Measurements from ENCODE around the gene PSMD1.
A peak's percentile ranks its signal among the peaks of the same experiment; 100 is the strongest.
"Not testable (repeated sequence)": the region's sequence is repeated elsewhere in the genome, so short reads cannot be mapped to it uniquely, and the experiment has no call there.

Gene PSMD1

DNA sequence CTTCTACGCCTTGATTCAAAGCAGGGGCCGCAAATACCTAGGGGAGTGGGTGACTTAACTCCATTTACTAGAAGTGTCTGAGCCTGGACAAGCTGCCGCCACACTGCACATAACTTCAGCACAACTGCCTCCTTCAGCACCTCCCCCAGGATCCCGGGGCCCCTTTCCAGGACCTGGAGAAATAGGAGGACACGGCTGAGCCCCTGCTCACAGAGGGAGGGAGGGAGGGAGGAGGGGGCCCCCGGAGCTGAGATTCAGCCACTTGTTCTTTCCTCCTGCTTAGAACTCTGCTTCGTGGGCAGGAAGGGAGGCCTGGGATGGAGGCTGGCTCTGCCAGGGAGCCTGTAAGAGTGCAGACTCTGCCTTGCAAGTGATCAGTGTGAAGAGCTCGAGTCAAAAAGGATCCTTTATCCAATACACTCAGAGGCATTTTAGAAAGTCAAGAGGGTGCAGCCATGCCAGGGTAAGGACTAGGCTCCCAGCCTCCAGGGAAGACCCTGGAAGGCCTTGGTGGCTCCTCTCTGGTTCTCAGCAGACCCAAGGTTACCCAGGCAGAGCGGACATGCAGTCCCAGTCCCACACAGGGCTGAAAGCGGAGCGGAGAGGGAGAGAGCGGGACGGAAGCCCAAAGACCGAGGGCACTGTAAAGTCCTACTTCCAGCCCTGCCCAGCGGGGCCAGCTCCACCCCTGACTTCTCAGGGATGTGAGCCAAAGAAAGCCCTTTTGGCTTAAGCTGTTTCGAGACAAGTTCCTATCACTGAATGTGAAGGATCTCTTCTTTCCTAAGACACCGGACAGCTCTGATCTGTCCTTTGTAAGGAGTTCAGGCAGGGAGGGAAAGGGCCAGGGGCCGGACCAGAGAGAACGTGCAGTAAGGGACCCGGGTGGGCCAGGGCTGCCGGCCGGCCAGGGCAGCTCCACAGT, 133.2 kb downstream of the PSMD1 start:
- H3K27ac ChIP-seq (ENCODE audit: low read depth, low read length): peak overlapping the region; percentile 68
- no peaks in the 10 kb centered on the region for H3K36me3 ChIP-seq (ENCODE audit: control insufficient read depth in 1 of 2, insufficient read depth in 2 of 2, low read length in 2 of 2)
- H3K27me3 ChIP-seq (ENCODE audit: control insufficient read depth in 1 of 2, insufficient read depth in 2 of 2, low read length in 2 of 2): no peaks in the 10 kb centered on the region
- H3K4me3 ChIP-seq (ENCODE audit: low read depth in 1 of 2, low read length in 2 of 2): peak overlapping the region; percentile 48 to 54
- peaks cover 8 to 12% of the 10 kb centered on the region in 2 donors for H3K4me1 ChIP-seq (ENCODE audit: control insufficient read depth in 1 of 2, insufficient read depth in 2 of 2, low read length in 2 of 2)
- no peaks in the 10 kb centered on the region for H3K9me3 ChIP-seq (ENCODE audit: control insufficient read depth in 1 of 2, low read length in 2 of 2)
- no peak overlapping the region for H3K9ac ChIP-seq (ENCODE audit: low read depth in 1 of 2, low read length in 2 of 2)

DNA sequence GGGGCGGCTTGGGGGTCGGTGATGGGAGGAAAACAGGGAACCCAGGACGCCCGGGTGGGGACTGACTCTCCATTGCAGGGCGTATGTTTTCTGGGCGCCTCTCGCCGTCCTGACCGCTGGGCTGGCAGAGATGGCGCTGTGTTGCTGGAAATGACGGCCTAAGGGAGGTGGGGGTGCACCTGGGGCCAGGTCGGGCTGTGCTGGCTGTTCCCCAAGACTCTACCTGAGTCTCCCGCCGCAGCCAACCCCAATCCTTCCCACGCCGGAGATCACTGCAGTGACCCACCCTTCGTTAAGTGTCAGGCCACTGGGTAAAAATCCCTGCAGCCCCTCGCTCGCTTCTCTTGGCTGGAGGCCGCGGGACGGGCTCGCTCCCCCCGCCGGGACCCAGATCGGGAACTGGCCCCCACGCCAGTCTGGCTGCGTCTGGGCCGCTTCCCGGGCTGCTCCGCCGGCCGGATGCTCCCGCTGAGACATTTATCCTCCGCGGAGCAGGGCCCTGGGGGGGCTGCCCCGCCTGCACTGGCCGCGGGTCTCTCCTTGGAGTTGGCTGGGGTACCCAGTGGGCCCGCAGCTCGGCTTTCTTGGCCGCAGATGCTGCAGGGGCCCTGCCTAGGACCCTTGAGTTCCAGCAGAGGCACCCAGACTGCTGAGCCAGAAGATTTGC, 134.0 kb downstream of the PSMD1 start:
- Histone ChIP-seq H3K4me1 (ENCODE audit: control insufficient read depth in 1 of 2, insufficient read depth in 2 of 2, low read length in 2 of 2) (peaks cover 8 to 12% of the 10 kb centered on the region in 2 donors), H3K4me3 (ENCODE audit: low read depth in 1 of 2, low read length in 2 of 2) (peak overlapping the region; percentile 48 to 54), H3K27ac (ENCODE audit: low read depth, low read length) (peak overlapping the region; percentile 68)

DNA sequence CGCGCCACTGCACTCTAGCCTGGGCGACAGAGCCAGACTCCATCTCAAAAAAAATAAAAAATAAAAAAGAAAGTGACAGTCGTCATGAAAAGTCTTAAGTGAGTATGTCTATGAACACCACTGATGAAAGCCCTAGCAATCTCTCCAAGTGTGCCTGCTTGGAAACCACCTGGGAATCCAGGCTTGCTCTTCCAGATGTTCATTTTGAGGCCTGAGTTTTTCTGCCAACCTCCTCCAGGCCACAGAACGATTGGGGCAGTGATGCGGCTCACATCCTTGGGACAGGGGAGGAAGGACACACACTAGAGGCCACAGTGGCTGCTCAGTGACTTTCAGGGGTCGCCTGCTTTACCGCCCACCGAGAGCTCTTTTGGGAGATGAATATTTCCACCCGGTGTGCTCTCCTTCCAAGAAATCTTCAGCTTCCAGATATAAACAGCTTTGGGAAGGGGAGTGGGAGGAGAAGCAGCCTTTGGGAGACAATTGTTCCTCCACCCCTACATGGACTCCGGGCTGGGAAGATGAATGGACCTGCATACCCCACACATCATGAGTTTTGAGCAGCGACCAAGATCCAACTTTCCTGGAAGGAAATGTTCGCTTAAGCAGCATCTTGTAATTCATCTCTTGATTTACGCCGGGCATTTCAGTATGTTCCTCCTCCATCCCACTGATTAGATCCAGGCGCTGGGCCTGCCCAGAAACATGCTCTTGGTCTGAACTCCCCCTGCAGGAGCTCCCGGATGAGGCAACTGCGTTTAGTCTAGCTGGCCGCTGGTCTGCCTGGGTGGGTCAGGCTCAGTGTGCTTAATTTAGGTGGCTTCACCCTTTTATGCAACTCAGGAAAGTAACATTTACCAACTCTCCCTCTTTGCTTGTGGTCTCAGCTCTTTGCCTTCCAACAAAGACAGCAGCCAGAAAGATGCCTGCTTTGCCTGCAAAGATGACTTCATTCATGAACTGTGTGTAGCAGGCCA, 135.5 kb downstream of the PSMD1 start:
- Histone ChIP-seq H3K9me3 (ENCODE audit: control insufficient read depth in 1 of 2, low read length in 2 of 2) (no peaks in the 10 kb centered on the region), H3K4me1 (ENCODE audit: control insufficient read depth in 1 of 2, insufficient read depth in 2 of 2, low read length in 2 of 2) (peaks cover 8 to 11% of the 10 kb centered on the region in 2 donors), H3K27me3 (ENCODE audit: control insufficient read depth in 1 of 2, insufficient read depth in 2 of 2, low read length in 2 of 2) (no peaks in the 10 kb centered on the region), H3K4me3 (ENCODE audit: low read depth in 1 of 2, low read length in 2 of 2) (no peak overlapping the region), H3K9ac (ENCODE audit: low read depth in 1 of 2, low read length in 2 of 2) (no peak overlapping the region), H3K36me3 (ENCODE audit: control insufficient read depth in 1 of 2, insufficient read depth in 2 of 2, low read length in 2 of 2) (no peaks in the 10 kb centered on the region), H3K27ac (ENCODE audit: low read depth, low read length) (no peak overlapping the region)

More for the DNA sequence above, 134.0 kb downstream of the PSMD1 start:
- H3K36me3 ChIP-seq (ENCODE audit: control insufficient read depth in 1 of 2, insufficient read depth in 2 of 2, low read length in 2 of 2): no peaks in the 10 kb centered on the region
- H3K9me3 ChIP-seq (ENCODE audit: control insufficient read depth in 1 of 2, low read length in 2 of 2): no peaks in the 10 kb centered on the region
- no peaks in the 10 kb centered on the region for H3K27me3 ChIP-seq (ENCODE audit: control insufficient read depth in 1 of 2, insufficient read depth in 2 of 2, low read length in 2 of 2)
- H3K9ac ChIP-seq (ENCODE audit: low read depth in 1 of 2, low read length in 2 of 2): peak overlapping the region in 1 of 2 donors; percentile 12

DNA sequence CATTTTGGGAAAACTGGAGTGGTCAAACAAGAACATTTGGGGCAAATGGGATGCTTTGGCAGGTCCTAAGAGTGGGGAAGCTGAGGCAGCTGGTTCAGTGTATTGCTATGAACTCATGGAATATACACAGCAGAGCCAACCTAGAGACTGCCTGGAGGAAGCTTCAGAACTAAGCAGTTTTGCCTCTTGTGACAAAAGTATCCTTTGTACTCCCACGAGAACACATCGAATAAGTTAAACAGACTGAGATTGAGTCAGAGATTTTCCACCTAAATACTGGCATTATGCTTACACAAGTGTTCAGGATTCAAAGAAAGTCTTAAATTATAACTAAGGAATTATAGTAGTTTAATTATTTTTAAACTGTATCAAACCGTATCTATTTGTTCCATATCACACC, 136.5 kb downstream of the PSMD1 start:
- Histone ChIP-seq H3K4me1 (ENCODE audit: control insufficient read depth in 1 of 2, insufficient read depth in 2 of 2, low read length in 2 of 2) (peaks cover 8 to 11% of the 10 kb centered on the region in 2 donors), H3K4me3 (ENCODE audit: low read depth in 1 of 2, low read length in 2 of 2) (no peak overlapping the region), H3K27ac (ENCODE audit: low read depth, low read length) (no peak overlapping the region), H3K9ac (ENCODE audit: low read depth in 1 of 2, low read length in 2 of 2) (no peak overlapping the region), H3K9me3 (ENCODE audit: control insufficient read depth in 1 of 2, low read length in 2 of 2) (no peaks in the 10 kb centered on the region), H3K27me3 (ENCODE audit: control insufficient read depth in 1 of 2, insufficient read depth in 2 of 2, low read length in 2 of 2) (no peaks in the 10 kb centered on the region), H3K36me3 (ENCODE audit: control insufficient read depth in 1 of 2, insufficient read depth in 2 of 2, low read length in 2 of 2) (no peaks in the 10 kb centered on the region)

DNA sequence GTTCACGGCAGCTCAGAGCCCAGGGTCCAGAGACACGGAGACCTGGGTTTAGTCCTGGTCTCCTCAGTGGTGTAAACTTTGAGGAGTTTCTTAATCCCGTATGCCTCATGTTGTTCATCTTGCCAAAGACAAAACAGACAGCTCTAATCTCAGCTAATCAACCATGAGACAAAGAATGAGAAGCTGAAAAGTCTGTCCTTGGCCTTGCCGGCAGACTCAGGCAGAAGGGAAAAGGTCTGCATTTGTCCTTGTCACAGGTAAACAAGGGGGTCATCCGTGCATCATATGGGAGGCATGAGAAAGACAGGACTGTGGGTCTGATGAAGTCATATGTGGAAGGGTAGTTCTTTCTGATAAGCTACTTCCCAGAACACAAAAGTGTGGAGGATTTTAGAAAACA, 139.9 kb downstream of the PSMD1 start:
- H3K4me3 ChIP-seq (ENCODE audit: low read depth in 1 of 2, low read length in 2 of 2): no peak overlapping the region
- H3K9me3 ChIP-seq (ENCODE audit: control insufficient read depth in 1 of 2, low read length in 2 of 2): no peaks in the 10 kb centered on the region
- no peak overlapping the region for H3K27ac ChIP-seq (ENCODE audit: low read depth, low read length)
- H3K27me3 ChIP-seq (ENCODE audit: control insufficient read depth in 1 of 2, insufficient read depth in 2 of 2, low read length in 2 of 2): no peaks in the 10 kb centered on the region
- peaks cover 10 to 13% of the 10 kb centered on the region in 2 donors for H3K4me1 ChIP-seq (ENCODE audit: control insufficient read depth in 1 of 2, insufficient read depth in 2 of 2, low read length in 2 of 2)
- no peaks in the 10 kb centered on the region for H3K36me3 ChIP-seq (ENCODE audit: control insufficient read depth in 1 of 2, insufficient read depth in 2 of 2, low read length in 2 of 2)
- H3K9ac ChIP-seq (ENCODE audit: low read depth in 1 of 2, low read length in 2 of 2): no peak overlapping the region

DNA sequence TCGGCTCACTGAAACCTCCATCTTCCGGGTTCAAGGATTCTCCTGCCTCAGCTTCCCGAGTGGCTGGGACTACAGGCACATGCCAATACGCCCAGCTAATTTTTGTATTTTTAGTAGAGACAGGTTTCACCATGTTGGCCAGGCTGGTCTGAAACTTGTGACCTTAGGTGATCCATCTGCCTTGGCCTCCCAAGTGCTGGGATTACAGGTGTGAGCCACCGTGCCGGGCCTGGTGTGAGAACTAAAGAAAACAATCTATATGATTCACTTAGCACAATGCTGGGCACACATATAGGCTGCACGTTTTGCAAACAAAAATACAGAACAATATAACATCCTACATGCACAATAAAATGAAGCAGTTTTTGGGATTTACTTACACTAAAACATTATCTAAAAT, 140.5 kb downstream of the PSMD1 start:
- H3K9ac ChIP-seq (ENCODE audit: low read depth in 1 of 2, low read length in 2 of 2); H3K27me3 ChIP-seq (ENCODE audit: control insufficient read depth in 1 of 2, insufficient read depth in 2 of 2, low read length in 2 of 2); H3K4me3 ChIP-seq (ENCODE audit: low read depth in 1 of 2, low read length in 2 of 2); H3K9me3 ChIP-seq (ENCODE audit: control insufficient read depth in 1 of 2, low read length in 2 of 2); H3K27ac ChIP-seq (ENCODE audit: low read depth, low read length); H3K36me3 ChIP-seq (ENCODE audit: control insufficient read depth in 1 of 2, insufficient read depth in 2 of 2, low read length in 2 of 2): not testable (repeated sequence)
- peaks cover 10 to 13% of the 10 kb centered on the region in 2 donors for H3K4me1 ChIP-seq (ENCODE audit: control insufficient read depth in 1 of 2, insufficient read depth in 2 of 2, low read length in 2 of 2)

DNA sequence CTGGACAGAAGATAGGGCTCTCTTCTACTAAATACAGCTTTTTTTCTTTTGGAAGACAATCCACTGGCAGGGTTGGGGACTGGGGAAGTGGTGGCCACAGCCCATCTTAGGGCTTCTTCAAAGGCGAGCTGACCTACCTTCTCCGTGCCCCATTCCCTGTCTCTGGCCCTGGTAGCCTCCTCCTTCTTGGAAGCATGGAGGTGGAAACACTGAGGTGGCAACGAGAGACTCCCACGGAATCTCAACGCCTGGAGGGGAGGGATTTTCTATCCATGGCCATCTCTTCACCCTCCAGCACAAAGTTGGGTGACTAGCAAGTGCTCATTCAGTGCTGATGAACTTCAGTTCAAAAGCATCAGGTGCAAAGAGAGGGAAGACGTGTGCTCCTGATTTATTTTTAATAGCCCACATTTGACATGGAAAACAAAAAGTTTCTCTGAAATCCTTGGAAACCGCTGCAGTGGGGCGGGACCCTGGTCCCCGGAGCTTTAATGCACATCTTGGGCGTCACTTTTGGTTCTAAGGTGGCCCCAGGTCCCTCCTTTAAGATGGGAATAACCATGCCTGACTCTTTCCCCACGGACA, 141.1 kb downstream of the PSMD1 start:
- Histone ChIP-seq H3K27me3 (ENCODE audit: control insufficient read depth in 1 of 2, insufficient read depth in 2 of 2, low read length in 2 of 2) (no peaks in the 10 kb centered on the region), H3K36me3 (ENCODE audit: control insufficient read depth in 1 of 2, insufficient read depth in 2 of 2, low read length in 2 of 2) (no peaks in the 10 kb centered on the region), H3K4me1 (ENCODE audit: control insufficient read depth in 1 of 2, insufficient read depth in 2 of 2, low read length in 2 of 2) (peaks cover 10 to 13% of the 10 kb centered on the region in 2 donors), H3K9me3 (ENCODE audit: control insufficient read depth in 1 of 2, low read length in 2 of 2) (no peaks in the 10 kb centered on the region), H3K9ac (ENCODE audit: low read depth in 1 of 2, low read length in 2 of 2) (peak overlapping the region; percentile 63 to 72), H3K27ac (ENCODE audit: low read depth, low read length) (no peak overlapping the region), H3K4me3 (ENCODE audit: low read depth in 1 of 2, low read length in 2 of 2) (peak overlapping the region; percentile 94 to 100)

DNA sequence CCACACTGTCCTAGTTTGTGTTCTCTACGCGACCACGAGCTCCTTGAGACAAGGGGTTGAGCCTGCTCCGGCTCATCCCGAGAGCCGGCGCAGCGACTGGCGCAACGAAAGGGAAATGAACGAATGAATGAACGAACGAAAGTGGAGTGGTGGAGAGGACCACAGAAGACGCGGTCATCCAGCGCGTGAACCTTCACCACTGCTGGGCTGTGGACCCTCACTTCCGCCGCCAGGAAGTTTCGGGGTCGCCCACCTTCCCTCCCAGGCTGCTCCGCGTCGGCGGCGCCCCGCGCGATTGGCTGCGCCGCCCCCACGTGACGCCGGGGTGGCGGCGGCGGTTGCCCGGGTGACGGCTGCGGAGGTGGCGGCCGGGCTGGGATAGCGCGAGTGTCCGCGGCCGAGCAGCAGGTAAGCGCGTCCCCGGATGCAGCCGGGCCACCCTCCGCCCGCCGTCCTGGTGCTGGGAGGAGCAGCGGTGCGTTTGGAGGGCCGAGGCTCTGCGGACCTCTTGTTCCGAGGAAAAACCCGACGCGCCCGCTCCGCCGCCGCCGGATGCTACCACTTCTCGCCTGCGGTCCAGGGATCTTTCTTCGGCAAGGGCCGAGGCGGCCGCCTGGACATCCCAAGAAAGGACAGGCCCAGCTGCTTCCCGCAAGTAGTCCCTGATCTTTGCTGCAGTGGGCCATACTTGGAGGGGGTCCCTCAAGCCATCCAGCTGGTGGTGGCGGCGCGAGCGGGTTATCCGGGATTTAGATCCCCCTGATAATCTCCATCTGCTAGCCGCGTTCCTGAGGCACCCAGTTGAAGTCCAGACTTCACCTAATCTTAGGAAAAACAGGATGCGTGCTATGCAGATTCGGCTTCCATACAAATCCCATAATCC, 141.9 kb downstream of the PSMD1 start, which contains the start of gene ARMC9:
TSS of gene ARMC9 (plus strand) at position 341 of the 883 bp plus-strand sequence. CDS start 7,608 bp downstream, outside the sequence.
- Histone ChIP-seq H3K36me3 (ENCODE audit: control insufficient read depth in 1 of 2, insufficient read depth in 2 of 2, low read length in 2 of 2) (no peaks in the 10 kb centered on the region), H3K27ac (ENCODE audit: low read depth, low read length) (peak within 1 kb of the TSS; percentile 14), H3K4me1 (ENCODE audit: control insufficient read depth in 1 of 2, insufficient read depth in 2 of 2, low read length in 2 of 2) (peaks cover 10 to 13% of the 10 kb centered on the region in 2 donors), H3K9me3 (ENCODE audit: control insufficient read depth in 1 of 2, low read length in 2 of 2) (no peaks in the 10 kb centered on the region), H3K4me3 (ENCODE audit: low read depth in 1 of 2, low read length in 2 of 2) (peak within 1 kb of the TSS; percentile 94 to 100), H3K27me3 (ENCODE audit: control insufficient read depth in 1 of 2, insufficient read depth in 2 of 2, low read length in 2 of 2) (no peaks in the 10 kb centered on the region), H3K9ac (ENCODE audit: low read depth in 1 of 2, low read length in 2 of 2) (peak within 1 kb of the TSS; percentile 63 to 72)

DNA sequence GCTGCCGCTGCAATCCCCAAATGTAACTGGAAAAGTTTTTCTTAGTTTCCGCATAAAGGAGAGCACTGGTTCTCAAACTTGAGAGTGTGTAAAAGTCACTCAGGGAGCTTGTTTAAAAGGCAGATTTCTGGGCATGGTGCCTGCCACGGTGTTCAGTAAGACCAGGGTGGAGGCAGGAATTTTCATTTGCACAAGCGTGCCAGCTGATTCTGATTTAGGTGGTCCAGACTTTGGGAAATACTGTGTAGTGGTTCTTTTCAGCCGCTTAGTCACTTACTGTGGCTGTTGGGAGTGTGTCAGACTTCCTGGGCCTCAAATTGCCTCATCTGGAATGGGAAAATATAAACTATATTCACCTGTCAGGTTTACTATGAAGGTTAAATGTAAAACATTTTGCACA, 142.6 kb downstream of the PSMD1 start:
- H3K36me3 ChIP-seq (ENCODE audit: control insufficient read depth in 1 of 2, insufficient read depth in 2 of 2, low read length in 2 of 2): no peaks in the 10 kb centered on the region
- peaks cover 10 to 13% of the 10 kb centered on the region in 2 donors for H3K4me1 ChIP-seq (ENCODE audit: control insufficient read depth in 1 of 2, insufficient read depth in 2 of 2, low read length in 2 of 2)
- H3K27ac ChIP-seq (ENCODE audit: low read depth, low read length): no peak overlapping the region
- no peaks in the 10 kb centered on the region for H3K27me3 ChIP-seq (ENCODE audit: control insufficient read depth in 1 of 2, insufficient read depth in 2 of 2, low read length in 2 of 2)
- H3K9ac ChIP-seq (ENCODE audit: low read depth in 1 of 2, low read length in 2 of 2): peak overlapping the region in 1 of 2 donors; percentile 72
- no peaks in the 10 kb centered on the region for H3K9me3 ChIP-seq (ENCODE audit: control insufficient read depth in 1 of 2, low read length in 2 of 2)
- peak overlapping the region; percentile 94 to 100 for H3K4me3 ChIP-seq (ENCODE audit: low read depth in 1 of 2, low read length in 2 of 2)
